ENCODE measurements around the gene AIFM3.
A peak's percentile ranks its signal among the peaks of the same experiment; 100 is the strongest.

The AIFM3 gene

DNA sequence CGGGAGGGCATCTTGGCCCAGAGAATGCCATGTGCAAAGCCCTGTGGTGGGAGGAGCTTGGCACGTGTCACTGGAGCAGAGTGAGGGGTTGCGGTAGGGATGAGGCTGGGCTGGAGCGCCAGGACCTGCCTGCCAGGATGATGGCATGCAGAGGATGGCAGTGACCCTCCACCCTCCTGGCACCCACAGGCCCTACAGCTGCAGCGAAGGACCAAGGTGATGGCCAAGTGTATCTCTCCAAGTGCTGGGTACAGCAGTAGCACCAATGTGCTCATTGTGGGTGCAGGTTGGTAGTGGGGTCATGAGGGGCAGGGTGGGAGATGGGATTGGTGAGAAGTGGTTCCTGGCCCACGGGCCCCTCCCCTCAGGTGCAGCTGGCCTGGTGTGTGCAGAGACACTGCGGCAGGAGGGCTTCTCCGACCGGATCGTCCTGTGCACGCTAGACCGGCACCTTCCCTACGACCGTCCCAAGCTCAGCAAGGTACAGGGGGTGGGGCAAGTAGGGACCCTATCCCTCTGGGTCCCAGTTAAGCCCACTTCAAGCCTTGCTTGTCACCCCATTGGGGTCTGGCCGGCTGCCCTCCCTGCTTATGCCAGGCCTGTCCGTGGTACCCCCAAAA, 7.4 kb downstream of the AIFM3 start:
- DNase-seq, result no peak

DNA sequence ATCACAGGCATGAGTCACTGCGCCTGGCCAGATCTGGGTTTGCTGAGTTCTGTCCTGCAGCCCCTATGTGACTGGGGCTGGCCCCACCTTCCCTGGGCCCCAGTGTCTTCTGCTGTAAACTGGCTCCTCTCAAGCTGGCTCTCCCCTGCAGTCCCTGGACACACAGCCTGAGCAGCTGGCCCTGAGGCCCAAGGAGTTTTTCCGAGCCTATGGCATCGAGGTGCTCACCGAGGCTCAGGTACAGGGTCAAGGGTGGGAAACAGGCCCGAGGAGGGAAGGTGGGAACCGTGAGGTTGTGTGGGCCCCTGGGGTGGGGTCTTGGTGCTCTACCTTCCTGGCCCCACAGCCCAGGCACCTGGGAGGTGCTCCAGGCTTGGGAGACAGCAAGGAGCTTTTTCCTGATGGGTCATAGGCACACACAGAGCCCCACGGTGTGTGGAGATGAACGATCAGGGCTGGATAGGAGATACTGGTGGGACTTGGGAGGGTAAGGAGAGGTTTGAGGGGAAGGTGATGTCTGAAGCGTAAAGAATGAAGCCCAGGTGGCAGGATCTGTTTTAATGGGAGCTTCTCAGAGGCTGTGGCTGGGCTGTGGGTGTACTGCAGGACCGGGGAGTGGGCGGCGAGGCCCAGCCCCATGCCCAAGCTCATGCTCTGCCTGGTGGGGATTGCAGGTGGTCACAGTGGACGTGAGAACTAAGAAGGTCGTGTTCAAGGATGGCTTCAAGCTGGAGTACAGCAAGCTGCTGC, 8.7 kb downstream of the AIFM3 start:
- DNase-seq, result no peak

- DNase-seq, result no peak
These were observed 9.3 kb downstream of the AIFM3 start for GRCh38 chr22:20976291-20976877.

DNA sequence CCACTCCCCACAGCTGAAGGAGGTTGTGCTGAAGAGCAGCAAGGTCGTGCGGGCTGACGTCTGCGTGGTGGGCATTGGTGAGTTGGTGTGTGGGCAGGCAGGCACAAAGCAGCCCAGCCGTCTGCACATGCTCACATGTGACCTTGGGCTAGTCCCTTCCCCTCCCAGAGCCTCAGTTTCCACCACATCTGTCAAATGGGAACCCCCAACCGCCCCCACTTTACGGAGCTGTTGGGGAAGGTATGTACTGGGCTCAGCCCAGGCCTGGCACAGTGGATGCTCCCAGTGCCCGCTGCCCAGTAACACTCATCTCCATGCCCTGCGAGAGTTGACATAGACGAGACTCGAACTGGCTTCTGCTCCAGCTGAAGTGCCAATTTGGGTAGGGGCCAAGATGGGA, 10.0 kb downstream of the AIFM3 start:
- DNase-seq, result no peak

GRCh38 chr22:20977516-20978170, 10.6 kb downstream of the AIFM3 start:
- no peak for DNase-seq

GRCh38 chr22:20978419-20978818, 11.4 kb downstream of the AIFM3 start:
- DNase-seq, result no peak

DNA sequence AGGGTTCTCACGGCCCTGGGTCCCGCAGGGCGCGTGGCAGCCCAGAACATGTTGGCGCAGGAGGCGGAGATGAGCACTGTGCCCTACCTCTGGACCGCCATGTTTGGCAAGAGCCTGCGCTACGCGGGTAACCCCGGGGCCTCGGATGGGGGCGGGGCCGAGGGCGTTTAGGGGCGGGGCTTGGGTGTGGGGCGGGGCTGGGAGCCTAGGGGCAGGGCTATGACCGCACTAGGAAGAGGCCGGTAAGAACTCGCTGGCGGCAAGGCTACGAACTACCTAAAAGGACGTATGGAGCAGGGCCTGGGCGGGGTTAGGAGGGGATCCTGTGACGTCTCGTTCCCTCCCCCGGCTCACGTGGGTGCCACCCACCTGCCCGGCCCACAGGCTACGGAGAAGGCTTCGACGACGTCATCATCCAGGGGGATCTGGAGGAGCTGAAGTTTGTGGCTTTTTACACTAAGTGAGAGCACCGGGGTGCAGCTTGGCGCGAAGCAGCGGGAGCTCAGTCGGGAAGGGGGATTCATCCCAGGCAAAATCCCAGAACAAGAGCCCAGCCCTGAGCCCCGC, 12.3 kb downstream of the AIFM3 start:
- DNase-seq, result peak in 34 of 56 donors; percentile 13 to 79 (median 44)

- DNase-seq, result no peak
These were observed 12.9 kb downstream of the AIFM3 start for GRCh38 chr22:20979940-20980453.

GRCh38 chr22:20980523-20980922, 13.5 kb downstream of the AIFM3 start:
- no peak for DNase-seq

DNA sequence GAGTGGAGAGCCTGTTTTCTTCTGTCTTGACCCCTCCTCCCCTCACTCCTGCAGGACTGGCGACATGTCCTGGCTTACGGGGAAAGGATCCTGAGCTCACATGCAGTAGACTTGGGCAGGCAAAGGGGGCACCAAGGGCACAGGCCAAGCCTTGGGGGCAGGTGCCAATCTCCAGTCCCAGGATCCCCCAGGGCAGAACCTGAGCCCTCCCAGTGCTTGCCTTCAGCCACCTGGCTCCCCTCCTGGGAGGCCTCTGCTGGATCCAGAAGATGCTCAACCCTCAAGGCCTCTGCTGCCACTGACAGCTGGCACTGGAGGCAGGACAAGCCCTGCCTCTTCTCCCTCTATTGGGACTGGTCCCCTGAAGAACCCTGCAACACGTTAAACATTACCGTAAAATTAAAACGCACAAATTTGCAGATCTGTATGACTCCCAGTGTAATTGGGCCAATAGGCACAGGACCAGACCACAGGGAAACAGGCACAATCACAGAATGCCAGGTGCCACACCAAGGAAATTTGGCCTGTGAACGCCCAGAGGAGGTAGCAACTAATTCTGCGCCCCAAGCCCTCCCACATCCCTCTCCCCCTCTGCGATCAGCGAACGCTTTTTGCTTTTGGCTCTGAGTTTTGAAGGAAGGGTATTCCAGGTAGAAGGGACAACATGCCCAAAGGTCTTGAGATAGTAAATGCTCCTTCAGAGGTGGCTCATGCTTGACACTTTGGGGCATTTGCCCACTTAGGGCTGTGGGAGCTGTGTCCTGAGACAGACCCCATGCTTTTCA, 14.1 kb downstream of the AIFM3 start:
- no peak for DNase-seq

GRCh38 chr22:20981787-20982562, 14.9 kb downstream of the AIFM3 start, which contains the start of gene LZTR1:
Gene LZTR1, plus strand, starts transcription at chr22:20982297. Its CDS starts 75 bp downstream, at chr22:20982372.
- DNase-seq, result peak in 54 of 56 donors; percentile 56 to 96 (median 86)

DNA sequence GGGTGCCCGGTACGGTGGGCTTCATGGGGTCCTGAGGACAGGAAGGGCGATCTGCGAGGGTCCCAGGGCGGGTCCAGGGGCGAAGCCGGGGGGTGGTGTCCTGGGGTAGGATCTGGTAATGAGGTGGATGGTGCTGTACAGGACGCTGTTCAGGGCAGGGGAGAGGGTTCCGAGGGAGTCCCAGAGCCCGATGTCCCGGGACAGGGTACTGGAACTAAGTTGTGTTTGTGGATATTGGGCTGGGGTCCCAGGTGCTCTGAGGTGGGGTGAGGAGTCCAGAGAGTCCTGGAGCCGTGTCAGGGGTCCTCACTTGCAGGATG, 15.5 kb downstream of the AIFM3 start:
- no peak for DNase-seq

- no peak for DNase-seq
These were observed 16.2 kb downstream of the AIFM3 start for GRCh38 chr22:20983081-20983771.

- DNase-seq, result no peak
These were observed 18.7 kb downstream of the AIFM3 start for GRCh38 chr22:20985720-20986119.

GRCh38 chr22:20986365-20986764, 19.3 kb downstream of the AIFM3 start:
- DNase-seq, result no peak

DNA sequence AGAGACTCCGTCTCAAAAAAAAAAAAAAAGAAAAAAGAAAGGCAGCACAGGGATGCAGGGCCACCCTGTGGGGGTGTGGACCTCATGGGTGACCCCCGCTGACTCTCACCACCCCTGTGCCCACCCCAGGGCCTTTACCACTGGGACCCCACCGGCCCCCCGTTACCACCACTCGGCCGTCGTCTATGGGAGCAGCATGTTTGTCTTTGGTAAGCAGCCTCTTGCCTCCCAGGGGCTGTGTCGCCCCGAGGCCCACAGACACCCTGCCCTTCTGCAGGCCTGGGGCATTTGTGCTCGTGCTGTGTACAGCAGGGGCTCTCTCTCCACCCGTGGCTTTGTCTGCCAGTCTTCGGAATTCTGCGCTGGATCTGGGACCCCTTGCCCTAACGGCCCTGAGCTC, 20.3 kb downstream of the AIFM3 start:
- no peak for DNase-seq

- DNase-seq, result no peak
These were observed 21.7 kb downstream of the AIFM3 start for GRCh38 chr22:20988573-20989322.

- no peak for DNase-seq
These were observed 22.5 kb downstream of the AIFM3 start for GRCh38 chr22:20989323-20990138.

All from nucleus accumbens (tissue), 56 donors.